Osteoblast (primary cell): ENCODE data around the gene EFHC1. TPM values are rescaled to one million over a fixed set of nuclear protein-coding genes. Genes with fewer than 3 reads are reported as not detected.

ENCODE experiments used
- DNase-seq: peaks from one replicate; pipeline ENCODE4 v3.0.0; 2011; ENCODE audit warnings: low spot score, mixed read lengths; ENCODE audit not compliant: insufficient read length; ENCODE audit errors: missing footprints
- H2AFZ ChIP-seq: 2 replicates; pipeline ENCODE4 v1.6.0; 2011; ENCODE audit warnings: mild to moderate bottlenecking, low read length
- H3K27ac ChIP-seq: 2 replicates; pipeline ENCODE4 v1.5.1; 2011; ENCODE audit warnings: mild to moderate bottlenecking, low read depth, low read length, moderate library complexity
- H3K27me3 ChIP-seq: 2 replicates; pipeline ENCODE4 v1.6.0; 2012; ENCODE audit warnings: mild to moderate bottlenecking, control low read depth, inconsistent platforms, low read length, moderate library complexity; ENCODE audit not compliant: insufficient read depth
- H3K36me3 ChIP-seq: 2 replicates; pipeline ENCODE4 v1.5.1; 2011; ENCODE audit warnings: mild to moderate bottlenecking, low read length, control low read depth, moderate library complexity; ENCODE audit not compliant: insufficient read depth
- H3K4me1 ChIP-seq: 2 replicates; pipeline ENCODE4 v1.5.1; 2011; ENCODE audit warnings: mild to moderate bottlenecking, low read length, control low read depth, moderate library complexity; ENCODE audit not compliant: insufficient read depth
- H3K4me2 ChIP-seq: 2 replicates; pipeline ENCODE4 v1.6.0; 2011; ENCODE audit warnings: mild to moderate bottlenecking, low read length; ENCODE audit not compliant: insufficient read depth
- H3K4me3 ChIP-seq: fragments of 200-600 bp; sonication (generic); 3 replicates; pipeline ENCODE4 v1.5.1; 2012; ENCODE audit warnings: mild to moderate bottlenecking, low read length, inconsistent platforms; ENCODE audit not compliant: insufficient read depth
- H3K79me2 ChIP-seq: 2 replicates; pipeline ENCODE4 v1.6.0; 2012; ENCODE audit warnings: mild to moderate bottlenecking, low read length, control low read depth, inconsistent platforms; ENCODE audit not compliant: insufficient read depth
- H3K9me3 ChIP-seq: 2 replicates; pipeline ENCODE4 v1.5.1; 2011; ENCODE audit warnings: low read depth, low read length, control low read depth
- H4K20me1 ChIP-seq: 2 replicates; pipeline ENCODE4 v1.6.0; 2012; ENCODE audit warnings: mild to moderate bottlenecking, low read length, control low read depth; ENCODE audit not compliant: insufficient read depth
- total RNA-seq: library from RNA; depleted of rRNA; stranded (reverse); fragments of >200 nt; gene quantifications from 2 replicates; pipeline ENCODE4 v1.2.3, GENCODE V29; 2012
- TF ChIP-seq, protein P1 (sequence below): IDR thresholded peaks from 2 replicates; pipeline ENCODE4 v1.5.1; 2011; ENCODE audit warnings: mild to moderate bottlenecking, low read depth, low read length, moderate library complexity; ENCODE audit errors: extremely low read depth

The EFHC1 gene
- total RNA-seq, 1 donor = 31.1 TPM

DNA sequence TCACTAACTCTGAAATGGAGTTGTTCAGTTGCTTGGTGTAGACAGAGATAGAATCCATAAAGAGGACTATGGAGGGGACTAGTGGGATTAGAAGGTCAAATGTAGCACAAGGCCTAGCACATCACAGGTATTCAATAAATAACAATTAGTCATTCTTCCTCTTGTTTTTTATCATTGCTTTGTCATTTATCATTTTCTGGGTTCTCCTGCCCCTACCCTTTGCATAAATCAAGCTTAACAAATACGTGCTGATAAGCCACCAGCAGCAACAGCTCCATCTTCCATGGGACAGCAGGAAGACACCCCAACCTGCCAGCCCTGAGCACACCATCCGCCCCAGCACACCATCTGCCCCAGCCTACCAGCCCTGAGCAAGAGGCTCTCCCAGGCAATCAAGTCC is 133.6 kb downstream of the EFHC1 start:
- H3K36me3 ChIP-seq = peaks cover 29% of the 10 kb centered on the region
- H2AFZ ChIP-seq = no peak overlapping the region
- no peaks in the 10 kb centered on the region for H3K27me3 ChIP-seq
- peaks cover 92% of the 10 kb centered on the region for H3K4me1 ChIP-seq
- peaks cover 11% of the 10 kb centered on the region for H4K20me1 ChIP-seq
- TF ChIP-seq, protein P1, sequence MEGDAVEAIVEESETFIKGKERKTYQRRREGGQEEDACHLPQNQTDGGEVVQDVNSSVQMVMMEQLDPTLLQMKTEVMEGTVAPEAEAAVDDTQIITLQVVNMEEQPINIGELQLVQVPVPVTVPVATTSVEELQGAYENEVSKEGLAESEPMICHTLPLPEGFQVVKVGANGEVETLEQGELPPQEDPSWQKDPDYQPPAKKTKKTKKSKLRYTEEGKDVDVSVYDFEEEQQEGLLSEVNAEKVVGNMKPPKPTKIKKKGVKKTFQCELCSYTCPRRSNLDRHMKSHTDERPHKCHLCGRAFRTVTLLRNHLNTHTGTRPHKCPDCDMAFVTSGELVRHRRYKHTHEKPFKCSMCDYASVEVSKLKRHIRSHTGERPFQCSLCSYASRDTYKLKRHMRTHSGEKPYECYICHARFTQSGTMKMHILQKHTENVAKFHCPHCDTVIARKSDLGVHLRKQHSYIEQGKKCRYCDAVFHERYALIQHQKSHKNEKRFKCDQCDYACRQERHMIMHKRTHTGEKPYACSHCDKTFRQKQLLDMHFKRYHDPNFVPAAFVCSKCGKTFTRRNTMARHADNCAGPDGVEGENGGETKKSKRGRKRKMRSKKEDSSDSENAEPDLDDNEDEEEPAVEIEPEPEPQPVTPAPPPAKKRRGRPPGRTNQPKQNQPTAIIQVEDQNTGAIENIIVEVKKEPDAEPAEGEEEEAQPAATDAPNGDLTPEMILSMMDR = no peak
- H3K9me3 ChIP-seq = no peaks in the 10 kb centered on the region
- H3K27ac ChIP-seq = peak overlapping the region; percentile 82
- peaks cover 100% of the 10 kb centered on the region for H3K79me2 ChIP-seq
- no peak overlapping the region for H3K4me2 ChIP-seq
- H3K4me3 ChIP-seq = no peak overlapping the region
- DNase-seq = no peak

DNA sequence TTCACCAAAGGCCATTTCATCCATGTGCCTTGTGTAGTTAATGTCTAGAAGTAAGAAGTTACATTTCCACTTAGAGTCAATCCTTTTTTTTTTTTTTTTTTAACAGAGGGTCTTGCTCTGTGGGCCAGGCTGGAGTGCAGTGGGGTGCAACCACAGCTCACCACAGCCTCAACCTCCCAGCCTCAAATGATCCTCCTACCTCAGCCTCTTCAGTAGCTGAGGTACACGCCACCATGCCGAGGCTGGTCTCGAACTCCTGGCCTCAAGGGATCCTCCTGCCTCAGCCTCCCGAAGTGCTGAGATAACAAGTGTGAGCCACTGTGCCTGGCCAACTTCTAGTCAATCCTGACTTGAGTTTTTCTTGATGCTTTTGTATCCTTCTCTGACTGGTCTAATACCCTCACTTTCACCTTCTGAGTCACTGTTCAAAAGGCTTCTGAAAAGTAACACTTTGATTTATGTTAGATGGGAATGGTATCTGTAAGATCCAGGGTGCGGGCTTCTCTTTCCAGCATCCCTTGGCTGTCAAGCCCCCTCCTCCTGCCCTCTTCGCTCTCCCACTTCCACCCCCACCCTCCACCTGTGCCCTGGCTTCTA is 134.6 kb downstream of the EFHC1 start:
- Histone ChIP-seq H3K27ac (peak overlapping the region; percentile 93), H3K4me2 (no peak overlapping the region), H2AFZ (no peak overlapping the region), H3K9me3 (no peaks in the 10 kb centered on the region), H3K27me3 (no peaks in the 10 kb centered on the region), H3K4me3 (no peak overlapping the region), H4K20me1 (peaks cover 18% of the 10 kb centered on the region), H3K36me3 (peaks cover 30% of the 10 kb centered on the region), H3K4me1 (peaks cover 94% of the 10 kb centered on the region), H3K79me2 (peaks cover 100% of the 10 kb centered on the region)
- DNase-seq = no peak
- TF ChIP-seq, protein P1 = no peak

DNA sequence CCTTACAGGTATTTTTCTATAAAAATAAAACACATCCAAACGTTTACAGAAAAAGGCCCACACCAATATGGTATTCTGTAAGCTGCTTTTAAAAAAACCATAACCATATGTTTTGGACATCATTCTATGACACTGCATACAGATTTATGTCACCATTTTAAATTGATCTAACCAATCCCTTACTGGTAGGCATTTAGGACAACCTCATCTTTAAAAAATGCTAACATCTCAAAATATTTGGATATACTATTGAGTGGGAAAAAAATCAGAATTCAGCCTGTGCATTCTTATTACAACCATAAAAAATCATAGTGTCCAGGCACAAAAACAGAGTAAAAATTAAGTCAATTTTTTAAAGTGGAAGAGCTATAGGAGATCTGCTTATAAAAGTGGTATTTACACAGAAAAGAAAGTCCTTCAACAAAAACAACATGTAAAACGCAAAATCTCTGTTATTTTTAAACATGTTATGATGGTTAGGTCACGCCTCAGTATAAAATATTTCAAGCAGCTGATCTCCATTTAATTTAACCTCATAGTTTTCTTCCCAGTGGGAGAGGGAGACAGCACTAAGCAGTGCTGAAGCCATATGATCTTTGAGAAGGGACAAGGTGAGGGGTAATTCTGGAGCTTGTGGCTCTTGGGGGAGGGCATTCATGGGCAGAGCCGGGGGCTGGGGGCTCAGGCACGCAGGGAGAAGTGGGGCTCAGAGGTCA is 135.5 kb downstream of the EFHC1 start:
- DNase-seq = no peak
- Histone ChIP-seq H3K4me1 (peaks cover 92% of the 10 kb centered on the region), H4K20me1 (peaks cover 22% of the 10 kb centered on the region), H3K36me3 (peaks cover 30% of the 10 kb centered on the region), H3K4me2 (peak overlapping the region; percentile 45), H2AFZ (no peak overlapping the region), H3K79me2 (peaks cover 100% of the 10 kb centered on the region), H3K9me3 (no peaks in the 10 kb centered on the region), H3K27ac (peak overlapping the region; percentile 93), H3K4me3 (no peak overlapping the region), H3K27me3 (no peaks in the 10 kb centered on the region)
- TF ChIP-seq, protein P1 = no peak
